HG02623 (cell line): ENCODE data around the gene DPP10.

Source experiments
- ATAC-seq: cut with Tn5 transposase; IDR thresholded peaks from one replicate; pipeline ENCODE4 v1.9.1; 2021; ENCODE audit warnings: moderate library complexity; ENCODE audit not compliant: unreplicated experiment

Gene DPP10

GRCh38 chr2:115842306-115842705 is 1399.9 kb downstream of the DPP10 start:
- ATAC-seq = no peak

- ATAC-seq = no peak
Measured at GRCh38 chr2:115848192-115848591, 1405.8 kb downstream of the DPP10 start.

- no peak for ATAC-seq
Measured at GRCh38 chr2:115867024-115867423, 1424.6 kb downstream of the DPP10 start.

GRCh38 chr2:115874427-115874826 is 1432.0 kb downstream of the DPP10 start:
- no peak for ATAC-seq

GRCh38 chr2:115880558-115880957 is 1438.1 kb downstream of the DPP10 start:
- ATAC-seq = no peak

- ATAC-seq = no peak
Measured at GRCh38 chr2:115887209-115887776, 1444.9 kb downstream of the DPP10 start.
